Germinal center (tissue), 1 donor: Measurements from ENCODE around the gene SZRD1.

Source experiments
- DNase-seq: peaks from one replicate; pipeline ENCODE4 v3.0.0; 2012; ENCODE audit warnings: mixed read lengths, low spot score

The SZRD1 gene

GRCh38 chr1:16397120-16397519 lies 30.1 kb downstream of the SZRD1 start:
- DNase-seq: no peak

- DNase-seq: no peak
Measured at GRCh38 chr1:16398371-16398953, 31.4 kb downstream of the SZRD1 start.

DNA sequence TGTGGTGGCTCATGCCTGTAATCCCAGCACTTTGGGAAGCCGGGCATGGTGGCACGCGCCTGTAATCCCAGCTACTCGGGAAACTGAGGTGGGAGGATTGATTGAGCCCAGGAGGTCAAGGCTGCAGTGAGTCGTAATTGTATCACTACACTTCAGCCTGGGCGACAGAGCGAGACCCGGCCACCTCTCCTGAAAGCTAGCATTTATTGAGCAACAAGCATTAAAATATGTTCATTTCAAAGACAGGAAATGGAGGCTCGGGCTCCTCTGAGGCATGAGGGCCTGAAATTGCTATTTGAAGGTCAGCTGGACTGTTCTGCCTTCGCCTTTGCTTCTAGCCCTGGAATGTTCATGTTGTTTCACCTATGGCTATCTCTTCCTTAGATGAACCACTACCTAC lies 35.7 kb downstream of the SZRD1 start:
- no peak for DNase-seq

GRCh38 chr1:16405441-16405840 lies 38.4 kb downstream of the SZRD1 start:
- DNase-seq: no peak

DNA sequence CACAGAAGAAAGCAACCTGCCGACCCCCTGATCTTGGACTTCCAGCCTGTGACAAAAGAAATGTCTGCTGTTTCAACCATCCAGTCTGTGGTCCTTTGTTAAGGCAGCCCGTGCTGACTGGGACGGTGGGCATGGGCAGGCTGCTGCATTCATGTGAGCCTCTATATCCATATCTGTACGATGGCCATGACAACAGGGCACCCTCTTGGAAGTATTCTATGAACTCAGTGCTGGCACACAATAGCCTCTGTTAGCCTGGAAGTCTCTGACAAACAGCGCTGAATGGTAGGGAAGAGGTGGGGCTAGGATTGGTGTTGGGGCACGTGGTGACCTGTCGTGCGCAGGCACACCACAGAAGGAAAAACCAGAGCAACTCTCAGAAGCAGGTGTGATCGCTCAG lies 39.8 kb downstream of the SZRD1 start:
- no peak for DNase-seq

DNA sequence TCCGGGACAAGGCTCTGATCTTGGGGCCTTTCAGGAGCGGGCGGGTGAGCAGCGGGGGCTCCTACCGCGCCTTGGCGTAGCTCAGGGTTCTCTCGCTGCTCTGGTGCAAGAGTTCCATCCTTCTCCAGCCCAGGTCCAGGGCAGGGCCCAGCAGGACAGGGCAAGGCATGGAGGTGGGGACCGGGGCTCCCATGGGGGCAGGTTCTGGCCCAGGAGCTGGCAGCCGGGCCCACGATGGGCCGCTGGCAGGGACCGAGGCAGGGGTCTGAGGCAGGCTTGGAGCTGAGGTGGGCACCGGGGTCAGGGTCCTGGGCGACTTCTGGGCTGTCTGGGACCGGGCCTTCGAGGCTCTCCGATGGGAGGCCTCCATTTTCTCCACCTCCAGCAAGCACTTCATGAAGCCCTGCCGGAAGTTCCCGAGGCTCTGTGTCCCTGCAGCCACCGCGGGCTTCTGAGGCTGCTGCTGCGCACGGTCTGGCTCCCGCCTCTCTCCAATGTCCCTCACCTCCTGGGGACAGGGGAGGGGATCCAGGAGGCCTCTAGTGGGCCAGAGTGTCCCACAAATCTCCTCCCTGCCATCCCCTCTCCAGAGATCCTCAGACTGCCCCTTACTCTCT lies 42.6 kb downstream of the SZRD1 start:
- DNase-seq: no peak

GRCh38 chr1:16410803-16411202 lies 43.8 kb downstream of the SZRD1 start:
- DNase-seq: no peak

- DNase-seq: no peak
Measured at GRCh38 chr1:16413191-16413590, 46.1 kb downstream of the SZRD1 start.

DNA sequence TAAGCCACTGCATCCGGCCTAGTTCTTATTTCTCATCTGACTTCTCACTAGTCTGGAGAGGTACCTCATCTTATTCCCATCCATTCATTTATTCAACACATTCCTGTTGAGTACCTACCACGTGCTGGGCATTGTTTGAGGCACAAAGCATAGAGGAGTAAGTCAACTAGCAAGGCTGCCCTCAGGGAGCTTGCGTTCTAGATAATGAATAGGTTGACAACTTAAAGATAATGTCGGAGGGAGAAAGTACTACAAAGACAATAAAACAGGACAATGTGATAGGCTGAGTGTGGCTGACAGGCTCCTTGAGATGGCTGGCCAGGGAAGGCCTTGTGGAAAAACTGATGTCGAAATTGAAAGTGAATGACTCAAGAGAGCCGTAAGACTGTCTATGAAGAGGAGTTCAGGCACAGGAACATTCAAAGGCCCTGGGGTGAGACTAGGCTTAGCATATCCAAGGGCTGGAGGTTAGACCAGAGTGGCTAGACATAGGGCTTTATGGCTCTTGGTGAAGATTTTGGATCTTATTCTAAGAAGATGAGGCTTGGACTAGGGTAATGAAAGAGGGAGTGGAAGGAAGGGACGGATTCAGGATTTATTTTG lies 51.9 kb downstream of the SZRD1 start:
- no peak for DNase-seq

- peak; percentile 60 for DNase-seq
Measured at GRCh38 chr1:16420424-16421118, 53.5 kb downstream of the SZRD1 start.

- DNase-seq: no peak
Measured at GRCh38 chr1:16421201-16421600, 54.2 kb downstream of the SZRD1 start.

GRCh38 chr1:16422041-16422440 lies 55.0 kb downstream of the SZRD1 start:
- no peak for DNase-seq

- DNase-seq: no peak
Measured at GRCh38 chr1:16425125-16426025, 58.3 kb downstream of the SZRD1 start.

GRCh38 chr1:16430606-16431005 lies 63.6 kb downstream of the SZRD1 start:
- no peak for DNase-seq

GRCh38 chr1:16433030-16433429 lies 66.0 kb downstream of the SZRD1 start:
- DNase-seq: peak; percentile 45

GRCh38 chr1:16434007-16434406 lies 67.0 kb downstream of the SZRD1 start:
- no peak for DNase-seq

DNA sequence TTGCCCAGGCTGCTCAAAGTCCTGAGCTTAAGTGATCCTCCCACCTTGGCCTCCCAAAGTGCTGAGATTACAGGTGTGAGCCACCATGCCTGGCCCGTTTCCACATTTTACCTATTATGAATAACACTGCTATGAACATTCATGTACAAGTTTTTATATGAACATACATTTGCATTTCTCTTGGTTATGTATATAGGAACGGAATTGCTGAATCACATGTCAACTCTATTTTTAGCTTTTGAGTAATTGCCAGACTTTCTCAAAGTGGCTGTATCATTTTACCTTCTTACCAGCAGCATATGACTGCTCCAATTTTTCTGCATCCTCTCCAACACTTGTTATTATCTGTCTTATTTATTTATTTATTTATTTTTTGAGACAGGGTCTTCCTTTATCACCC lies 67.5 kb downstream of the SZRD1 start:
- no peak for DNase-seq

- DNase-seq: no peak
Measured at GRCh38 chr1:16436946-16437474, 70.0 kb downstream of the SZRD1 start, which contains the start of gene SPATA21. SPATA21 (minus strand) TSS chr1:16437424; CDS start chr1:16431371, 6,053 bp downstream.

DNA sequence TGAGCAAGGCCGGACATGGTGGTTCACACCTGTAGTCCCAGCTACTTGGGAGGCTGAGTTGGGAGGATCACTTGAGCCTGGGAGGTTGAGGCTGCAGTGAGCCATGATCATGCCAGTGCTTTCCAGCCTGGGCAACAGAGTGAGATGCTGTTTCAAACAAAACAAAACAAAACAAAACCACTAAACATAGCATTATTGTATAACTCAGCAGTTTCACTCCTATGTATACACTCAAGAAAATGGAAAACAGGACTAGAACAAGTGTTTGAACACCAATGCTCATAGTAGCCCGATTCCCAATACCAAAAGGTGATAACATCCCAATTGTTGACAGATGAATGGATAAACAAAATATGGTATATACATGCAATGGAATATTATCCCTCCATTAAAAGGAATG lies 71.5 kb downstream of the SZRD1 start:
- DNase-seq: no peak

DNA sequence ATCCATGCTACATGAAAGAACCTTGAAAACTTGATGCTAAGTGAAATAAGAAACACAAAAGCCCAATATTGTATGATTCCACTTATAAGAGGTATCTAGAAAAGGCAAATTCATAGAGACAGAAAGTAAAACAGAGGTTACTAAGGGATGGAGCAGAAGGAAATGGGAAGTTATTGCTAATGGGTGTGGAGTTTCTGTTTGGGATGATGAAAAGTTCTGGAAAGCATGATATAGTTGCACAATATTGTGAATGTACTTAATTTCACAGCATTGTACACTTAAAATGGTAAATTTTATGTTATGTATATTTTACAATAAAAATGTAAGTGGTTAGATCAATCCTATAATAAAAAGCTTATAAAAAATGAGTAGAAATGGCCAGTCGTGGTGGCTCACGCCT lies 71.9 kb downstream of the SZRD1 start:
- DNase-seq: no peak

GRCh38 chr1:16440131-16440469 lies 73.1 kb downstream of the SZRD1 start:
- no peak for DNase-seq
